Caco-2 (cell line): ENCODE measurements around the gene PAFAH1B1. TPM values are rescaled to one million over a fixed set of nuclear protein-coding genes. Genes with fewer than 3 reads are reported as not detected.
A peak's percentile ranks its signal among the peaks of the same experiment; 100 is the strongest.

ENCODE experiments used
- BruUV-seq: library from RNA; stranded (reverse); fragments of 400-500 nt; replicated peaks from 2 replicates; lab custom pipeline; 2021; lab: Mats Ljungman, UMichigan
- CTCF ChIA-PET: fragments of 300-600 bp; sonication (Branson Sonifier 250); formaldehyde crosslinking; loops from one replicate; lab custom pipeline; 2022; ENCODE audit warnings: antibody characterized with exemption; lab: Charles Lee
- POLR2A ChIA-PET: fragments of 300-600 bp; sonication (Branson Sonifier 250); formaldehyde crosslinking; loops from one replicate; lab custom pipeline; 2022; ENCODE audit warnings: antibody characterized with exemption; lab: Charles Lee
- DNase-seq, 2 experiments: peaks; one replicate each; pipeline versions ENCODE4 v3.0.0 to v3.0.0-alpha.2; 2020 to 2022
- H3K27me3 ChIP-seq: replicated peaks from 2 replicates; pipeline ENCODE4 v1.6.0; 2011; ENCODE audit warnings: low read length; ENCODE audit not compliant: control insufficient read depth, insufficient read depth
- H3K36me3 ChIP-seq: 2 replicates; pipeline ENCODE4 v1.5.1; 2011; ENCODE audit warnings: low read length; ENCODE audit not compliant: control insufficient read depth, insufficient read depth
- H3K4me1 ChIP-seq: fragments of 250-450 bp; sonication (Bioruptor Pico); 2 replicates; pipeline ENCODE4 v1.5.1; 2020; ENCODE audit warnings: mild to moderate bottlenecking
- H3K4me3 ChIP-seq: 2 replicates; pipeline ENCODE4 v1.5.1; 2011; ENCODE audit warnings: low read depth, mild to moderate bottlenecking, control low read depth, low read length
- H3K9me3 ChIP-seq: fragments of 250-450 bp; sonication (Bioruptor Pico); 2 replicates; pipeline ENCODE4 v1.5.1; 2020; ENCODE audit warnings: mild to moderate bottlenecking, moderate library complexity
- H3K27ac Mint-ChIP-seq: one replicate; pipeline ENCODE4 v1.8.0; 2022; ENCODE audit warnings: mixed read lengths; ENCODE audit not compliant: unreplicated experiment
- H3K27me3 Mint-ChIP-seq: one replicate; pipeline ENCODE4 v1.8.0; 2022; ENCODE audit warnings: mixed read lengths; ENCODE audit not compliant: insufficient read depth, unreplicated experiment
- H3K36me3 Mint-ChIP-seq: one replicate; pipeline ENCODE4 v1.8.0; 2022; ENCODE audit warnings: mild to moderate bottlenecking, mixed read lengths; ENCODE audit not compliant: insufficient read depth, unreplicated experiment
- H3K4me1 Mint-ChIP-seq: one replicate; pipeline ENCODE4 v1.8.0; 2022; ENCODE audit warnings: low read depth, mixed read lengths; ENCODE audit not compliant: unreplicated experiment
- H3K4me3 Mint-ChIP-seq: one replicate; pipeline ENCODE4 v1.8.0; 2022; ENCODE audit warnings: mild to moderate bottlenecking, moderate library complexity, mixed read lengths; ENCODE audit not compliant: unreplicated experiment
- H3K9me3 Mint-ChIP-seq: one replicate; pipeline ENCODE4 v1.8.0; 2022; ENCODE audit warnings: mixed read lengths; ENCODE audit not compliant: unreplicated experiment
- intact Hi-C: fragments of 100-400 bp; cut with micrococcal nuclease; formaldehyde crosslinking; loops from one replicate; pipeline ENCODE4 v1.10.0; 2022; ENCODE audit not compliant: unreplicated experiment
- total RNA-seq: library from RNA; stranded (reverse); gene quantifications from 2 replicates; pipeline ENCODE4 v1.2.3, GENCODE V29; 2022
- TF ChIP-seq, protein P1 (sequence below), 2 experiments: fragments of 200-600 bp in 1 of 2; IDR thresholded peaks; 1 replicate in 1 of 2; 2 replicates in 1 of 2; pipeline versions ENCODE4 v1.5.1 to v1.8.0; 2011 to 2022; ENCODE audit warnings: antibody characterized with exemption in 1 of 2, control low read depth in 1 of 2, inconsistent platforms in 1 of 2, low read depth in 1 of 2, low read length in 1 of 2, mild to moderate bottlenecking in 1 of 2, moderate library complexity in 1 of 2; ENCODE audit not compliant: insufficient read depth in 1 of 2, severe bottlenecking in 1 of 2, unreplicated experiment in 1 of 2

The PAFAH1B1 gene
- total RNA-seq, 1 experiment from 2014 or later = 141 TPM

DNA sequence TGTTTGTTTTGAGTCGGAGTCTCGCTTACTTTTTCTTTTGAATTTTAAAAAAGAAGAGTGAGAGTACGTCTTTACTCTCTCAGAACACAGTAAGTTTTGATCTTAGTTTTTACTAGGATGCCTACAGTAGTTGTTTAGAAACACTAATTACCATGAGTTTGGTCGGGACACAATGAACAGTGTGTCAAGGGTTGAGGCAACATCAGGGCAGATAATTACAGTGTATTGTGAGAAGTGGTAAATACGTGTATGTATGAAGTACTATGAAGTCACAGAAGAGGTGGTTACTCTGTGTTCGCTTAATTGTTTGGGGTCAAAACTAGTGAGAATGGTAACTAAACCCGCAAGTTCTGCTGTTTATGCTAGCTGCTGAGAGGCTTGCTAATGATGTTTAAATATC lies 18.2 kb downstream of the PAFAH1B1 start:
- H3K27me3 Mint-ChIP-seq = no peaks in the 10 kb centered on the region
- Histone ChIP-seq H3K4me1 (peaks cover 7% of the 10 kb centered on the region; the same call in 1 of the 2 replicates), H3K36me3 (no peaks in the 10 kb centered on the region), H3K9me3 (no peaks in the 10 kb centered on the region), H3K27me3 (no peaks in the 10 kb centered on the region), H3K4me3 (no peak overlapping the region)
- H3K27ac Mint-ChIP-seq = peak overlapping the region; percentile 15
- H3K4me1 Mint-ChIP-seq = peaks cover 14% of the 10 kb centered on the region
- intact Hi-C loops = no loop called here
- no peak for DNase-seq
- no peaks in the 10 kb centered on the region for H3K9me3 Mint-ChIP-seq
- TF ChIP-seq, protein P1, sequence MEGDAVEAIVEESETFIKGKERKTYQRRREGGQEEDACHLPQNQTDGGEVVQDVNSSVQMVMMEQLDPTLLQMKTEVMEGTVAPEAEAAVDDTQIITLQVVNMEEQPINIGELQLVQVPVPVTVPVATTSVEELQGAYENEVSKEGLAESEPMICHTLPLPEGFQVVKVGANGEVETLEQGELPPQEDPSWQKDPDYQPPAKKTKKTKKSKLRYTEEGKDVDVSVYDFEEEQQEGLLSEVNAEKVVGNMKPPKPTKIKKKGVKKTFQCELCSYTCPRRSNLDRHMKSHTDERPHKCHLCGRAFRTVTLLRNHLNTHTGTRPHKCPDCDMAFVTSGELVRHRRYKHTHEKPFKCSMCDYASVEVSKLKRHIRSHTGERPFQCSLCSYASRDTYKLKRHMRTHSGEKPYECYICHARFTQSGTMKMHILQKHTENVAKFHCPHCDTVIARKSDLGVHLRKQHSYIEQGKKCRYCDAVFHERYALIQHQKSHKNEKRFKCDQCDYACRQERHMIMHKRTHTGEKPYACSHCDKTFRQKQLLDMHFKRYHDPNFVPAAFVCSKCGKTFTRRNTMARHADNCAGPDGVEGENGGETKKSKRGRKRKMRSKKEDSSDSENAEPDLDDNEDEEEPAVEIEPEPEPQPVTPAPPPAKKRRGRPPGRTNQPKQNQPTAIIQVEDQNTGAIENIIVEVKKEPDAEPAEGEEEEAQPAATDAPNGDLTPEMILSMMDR (IDR thresholded peaks at IDR 0.05; ENCODE audit: insufficient read depth in 1 of 2, low read depth in 1 of 2, low read length in 1 of 2, severe bottlenecking in 1 of 2, unreplicated experiment in 1 of 2) = no peak
- POLR2A ChIA-PET = no interaction called here
- CTCF ChIA-PET = no interaction called here
- H3K4me3 Mint-ChIP-seq = no peak overlapping the region
- no TSS peak for BruUV-seq
- H3K36me3 Mint-ChIP-seq = peaks cover 30% of the 10 kb centered on the region

GRCh38 chr17:2612630-2613029 lies 19.2 kb downstream of the PAFAH1B1 start:
- intact Hi-C loops = no loop called here
- Histone ChIP-seq H3K4me1 (peaks cover 7% of the 10 kb centered on the region; the same call in 1 of the 2 replicates), H3K9me3 (no peaks in the 10 kb centered on the region), H3K36me3 (no peaks in the 10 kb centered on the region), H3K27me3 (no peaks in the 10 kb centered on the region), H3K4me3 (no peak overlapping the region)
- CTCF ChIA-PET = no interaction called here
- Mint-ChIP-seq H3K36me3 (peaks cover 34% of the 10 kb centered on the region), H3K27me3 (no peaks in the 10 kb centered on the region), H3K27ac (no peak overlapping the region), H3K4me1 (peaks cover 14% of the 10 kb centered on the region), H3K9me3 (no peaks in the 10 kb centered on the region), H3K4me3 (no peak overlapping the region)
- BruUV-seq = no TSS peak
- POLR2A ChIA-PET = no interaction called here
- no peak for DNase-seq
- TF ChIP-seq, protein P1 (IDR thresholded peaks at IDR 0.05; ENCODE audit: insufficient read depth in 1 of 2, low read depth in 1 of 2, low read length in 1 of 2, severe bottlenecking in 1 of 2, unreplicated experiment in 1 of 2) = no peak

DNA sequence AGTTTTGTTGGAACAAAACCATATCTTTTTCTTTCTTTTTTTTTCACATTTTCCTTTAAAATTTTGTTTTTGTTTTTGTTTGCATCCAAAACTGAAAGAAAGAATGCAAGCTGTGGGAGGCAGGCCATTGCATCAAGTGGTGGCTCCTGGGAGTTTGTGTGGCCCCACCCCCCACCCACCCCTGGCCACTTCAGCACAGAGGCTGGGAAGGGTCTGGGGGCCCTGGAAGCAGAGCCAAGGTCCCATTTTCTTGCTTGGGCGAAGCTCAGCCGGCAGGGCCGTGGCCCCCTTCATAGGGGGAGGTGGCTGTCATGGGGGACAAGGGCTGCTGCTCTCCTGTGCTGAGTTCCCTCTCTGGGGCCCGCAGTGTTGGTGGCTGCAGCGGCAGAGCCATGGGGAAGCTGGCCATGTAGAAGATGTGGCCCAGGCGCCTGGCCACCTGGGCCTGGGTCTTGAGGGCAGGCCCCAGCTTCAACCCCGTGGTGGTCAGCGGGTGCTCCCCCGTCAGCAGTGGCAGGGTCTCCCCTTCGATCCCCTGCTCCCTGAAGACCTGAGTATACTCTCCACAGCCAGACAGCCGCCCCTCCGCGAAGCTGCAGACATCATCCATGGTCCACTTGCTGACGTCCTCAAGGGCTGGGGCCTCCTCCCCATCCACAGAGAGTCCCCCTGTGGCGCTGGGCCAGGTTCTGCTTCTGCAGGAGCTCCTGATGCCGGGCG lies 19.8 kb downstream of the PAFAH1B1 start:
- ChIA-PET POLR2A (no interaction called here), CTCF (no interaction called here)
- intact Hi-C loops = no loop called here
- TF ChIP-seq, protein P1 (IDR thresholded peaks at IDR 0.05; ENCODE audit: insufficient read depth in 1 of 2, low read depth in 1 of 2, low read length in 1 of 2, severe bottlenecking in 1 of 2, unreplicated experiment in 1 of 2) = no peak
- H3K27ac Mint-ChIP-seq = no peak overlapping the region
- H3K4me3 ChIP-seq = no peak overlapping the region
- H3K27me3 ChIP-seq = no peaks in the 10 kb centered on the region
- H3K36me3 ChIP-seq = no peaks in the 10 kb centered on the region
- DNase-seq = no peak
- BruUV-seq = no TSS peak
- no peaks in the 10 kb centered on the region for H3K27me3 Mint-ChIP-seq
- no peaks in the 10 kb centered on the region for H3K9me3 Mint-ChIP-seq
- peaks cover 7% of the 10 kb centered on the region; the same call in 1 of the 2 replicates for H3K4me1 ChIP-seq
- no peaks in the 10 kb centered on the region for H3K9me3 ChIP-seq
- peaks cover 36% of the 10 kb centered on the region for H3K36me3 Mint-ChIP-seq
- no peak overlapping the region for H3K4me3 Mint-ChIP-seq
- peaks cover 14% of the 10 kb centered on the region for H3K4me1 Mint-ChIP-seq
